ENCODE data around the gene CDK9.

Gene CDK9

GRCh38 chr9:127762111-127762676, 23.6 kb upstream of the CDK9 start:
- DNase-seq, result no peak

DNA sequence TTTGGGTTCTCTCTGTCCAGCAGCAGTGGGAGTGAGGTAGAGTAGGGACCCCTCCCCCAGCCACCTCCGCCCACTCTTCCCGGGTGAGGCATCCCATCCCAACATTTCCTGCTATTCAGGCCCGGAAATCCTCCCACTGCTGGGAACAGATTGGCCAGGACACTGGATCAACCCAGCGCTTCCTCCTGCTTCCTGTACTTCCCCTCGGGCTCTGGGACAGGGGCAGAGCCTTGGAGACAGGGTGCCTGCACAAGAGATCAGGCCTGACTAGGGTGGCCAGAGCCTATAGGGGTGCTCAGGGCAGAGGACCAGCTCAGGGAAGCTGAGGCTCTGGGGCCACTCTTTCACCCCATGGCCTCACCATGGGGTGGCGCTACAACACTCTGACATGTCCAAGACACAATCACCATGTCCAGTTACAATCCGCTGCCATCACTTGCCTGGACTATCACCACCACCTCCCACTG, 21.9 kb upstream of the CDK9 start:
- no peak for DNase-seq

GRCh38 chr9:127765418-127765817, 20.4 kb upstream of the CDK9 start:
- no peak for DNase-seq

- no peak for DNase-seq
These were observed 18.4 kb upstream of the CDK9 start for GRCh38 chr9:127767410-127767809.

DNA sequence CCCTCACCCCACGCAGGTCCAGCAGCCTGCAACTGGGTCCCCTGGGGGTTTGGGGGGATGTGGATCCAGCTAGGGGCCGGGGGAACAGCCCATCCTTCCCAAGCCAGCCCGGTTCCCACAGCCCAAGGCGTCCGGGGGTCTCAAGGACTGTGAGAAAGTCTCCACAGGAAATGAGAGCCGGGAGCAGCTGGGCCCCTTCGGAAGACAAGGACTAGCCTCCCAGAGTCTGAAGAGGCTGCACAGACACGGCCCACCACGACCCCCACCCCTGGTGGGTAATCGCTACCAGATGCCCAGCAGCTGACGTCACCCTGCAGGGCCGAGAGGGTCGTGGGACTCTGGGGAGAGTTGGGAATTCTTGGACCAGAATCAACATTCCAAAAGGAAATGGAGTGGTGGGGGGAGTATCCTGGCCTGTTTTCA, 17.9 kb upstream of the CDK9 start:
- no peak for DNase-seq

GRCh38 chr9:127768698-127769097, 17.1 kb upstream of the CDK9 start:
- no peak for DNase-seq

- DNase-seq, result no peak
These were observed 16.7 kb upstream of the CDK9 start for GRCh38 chr9:127769101-127769500.

GRCh38 chr9:127769929-127770582, 15.8 kb upstream of the CDK9 start:
- no peak for DNase-seq

DNA sequence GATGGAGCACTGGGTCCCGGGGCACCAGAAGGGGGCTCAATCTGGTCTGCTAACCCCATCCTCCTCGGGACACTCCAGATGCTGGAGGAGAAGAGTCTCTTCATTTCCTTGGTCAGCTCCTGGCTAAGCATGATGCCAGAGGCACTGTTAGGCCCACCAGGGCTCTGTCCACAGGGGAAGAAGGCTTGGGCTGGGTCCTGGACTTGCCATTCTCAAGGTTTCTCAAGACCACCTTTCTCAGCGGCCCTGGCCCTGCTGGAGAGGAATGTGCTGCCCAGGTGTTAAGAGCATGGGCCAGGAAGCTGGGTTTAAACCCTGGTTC, 15.3 kb upstream of the CDK9 start:
- DNase-seq, result no peak

- DNase-seq, result peak; percentile 95 to 97
These were observed 14.8 kb upstream of the CDK9 start for GRCh38 chr9:127770905-127771569.

- no peak for DNase-seq
These were observed 14.2 kb upstream of the CDK9 start for GRCh38 chr9:127771570-127772189.

DNA sequence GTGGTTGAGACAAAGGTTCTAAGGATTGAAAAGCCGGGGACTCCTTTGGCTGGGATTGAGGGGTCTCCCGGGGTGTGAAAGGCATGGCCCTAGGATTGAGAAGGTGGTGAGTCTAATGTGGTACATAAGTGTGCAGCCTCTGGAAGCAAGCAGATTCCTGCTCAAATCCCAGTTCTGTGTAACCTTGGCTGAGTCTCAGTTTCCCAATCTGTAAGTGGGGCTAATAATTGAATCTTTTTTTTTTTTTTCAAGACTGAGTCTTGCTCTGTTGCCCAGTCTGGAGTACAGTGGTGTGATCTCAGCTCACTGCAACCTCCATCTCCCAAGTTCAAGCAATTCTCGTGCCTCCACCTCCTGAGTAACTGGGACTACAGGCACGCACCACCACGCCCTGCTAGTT, 13.2 kb upstream of the CDK9 start:
- no peak for DNase-seq

DNA sequence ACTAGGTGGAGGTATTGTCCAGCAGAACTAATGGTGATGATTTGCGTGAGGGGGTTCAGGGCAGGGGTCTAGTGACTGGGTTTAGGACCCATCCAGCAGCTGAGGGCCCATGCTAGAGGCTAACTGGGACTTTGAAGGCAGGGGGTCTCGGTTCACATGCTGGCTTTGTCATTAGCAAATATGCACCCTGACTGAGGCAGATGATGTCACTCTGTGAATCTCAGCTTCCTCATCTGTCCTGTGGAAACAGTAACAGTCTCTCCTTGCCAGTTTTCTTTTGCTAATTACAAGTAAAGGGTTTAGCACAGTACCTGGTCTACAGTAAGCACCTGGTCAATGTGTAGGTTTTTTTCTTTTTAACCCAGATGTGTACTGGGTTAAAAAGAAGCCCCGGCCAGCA, 12.6 kb upstream of the CDK9 start:
- no peak for DNase-seq

GRCh38 chr9:127773981-127774380, 11.9 kb upstream of the CDK9 start:
- DNase-seq, result no peak

DNA sequence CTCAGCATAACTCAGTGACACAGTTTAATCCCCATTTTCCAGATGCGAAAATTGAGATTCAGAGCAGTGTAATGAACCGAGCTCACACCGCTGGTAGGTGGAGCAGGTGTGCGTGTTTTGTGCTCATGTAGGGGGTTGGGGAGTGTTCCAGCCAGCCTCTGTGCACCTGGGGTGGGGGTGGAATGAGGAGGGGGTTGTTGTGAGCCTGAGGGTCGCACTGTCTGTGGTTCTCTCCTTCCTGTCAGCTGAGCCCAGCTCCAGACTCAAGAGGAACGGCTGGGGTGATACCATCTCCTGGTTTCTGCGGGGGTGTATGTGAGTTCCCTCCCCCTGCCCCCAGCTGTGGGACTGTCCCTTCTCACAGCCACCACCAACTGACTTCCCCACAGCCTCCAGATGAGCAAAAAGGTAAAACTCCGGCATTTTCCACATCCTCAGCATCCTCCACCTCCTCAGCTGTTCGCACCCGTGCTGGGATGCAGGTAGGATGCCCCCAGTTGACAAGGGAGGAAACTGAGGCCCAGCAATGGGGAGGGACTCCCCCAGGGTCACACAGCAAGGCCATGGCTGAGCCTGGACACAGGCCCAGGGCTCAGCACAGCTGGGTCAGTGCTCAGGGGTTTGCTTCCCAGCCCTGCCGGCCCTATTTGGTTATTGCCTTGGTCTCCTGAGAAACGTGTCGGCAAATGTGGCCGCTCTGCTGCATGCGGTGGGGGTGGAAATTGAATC, 9.5 kb upstream of the CDK9 start:
- peak; percentile 56 to 78 for DNase-seq

- DNase-seq, result no peak
These were observed 8.9 kb upstream of the CDK9 start for GRCh38 chr9:127776924-127777289.

DNA sequence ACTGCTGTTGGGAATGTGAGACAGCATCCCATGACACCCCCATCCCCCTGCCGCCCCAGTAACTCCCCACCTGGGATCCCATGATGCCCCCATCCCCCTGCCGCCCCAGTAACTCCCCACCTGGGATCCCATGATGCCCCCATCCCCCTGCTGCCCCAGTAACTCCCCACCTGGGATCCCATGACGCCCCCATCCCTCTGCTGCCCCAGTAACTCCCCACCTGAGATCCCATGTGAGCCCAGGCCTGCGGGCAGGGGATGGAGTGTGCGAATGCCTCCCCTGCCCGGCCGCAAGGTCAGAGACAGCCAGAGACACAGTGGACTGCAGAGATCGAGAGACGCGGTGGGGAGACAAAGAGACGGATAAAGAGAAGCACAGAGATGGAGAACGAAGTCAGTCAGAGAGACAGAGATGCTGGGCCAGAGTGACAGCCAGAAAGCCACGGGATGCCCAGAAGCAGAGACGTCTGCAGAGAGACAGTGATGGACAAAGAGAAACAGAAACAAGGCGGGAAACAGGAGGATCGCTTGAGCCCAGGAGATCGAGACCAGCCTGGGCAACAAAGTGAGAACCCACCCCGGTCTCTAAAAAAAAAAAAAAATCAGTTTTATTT, 8.4 kb upstream of the CDK9 start:
- DNase-seq, result no peak

DNA sequence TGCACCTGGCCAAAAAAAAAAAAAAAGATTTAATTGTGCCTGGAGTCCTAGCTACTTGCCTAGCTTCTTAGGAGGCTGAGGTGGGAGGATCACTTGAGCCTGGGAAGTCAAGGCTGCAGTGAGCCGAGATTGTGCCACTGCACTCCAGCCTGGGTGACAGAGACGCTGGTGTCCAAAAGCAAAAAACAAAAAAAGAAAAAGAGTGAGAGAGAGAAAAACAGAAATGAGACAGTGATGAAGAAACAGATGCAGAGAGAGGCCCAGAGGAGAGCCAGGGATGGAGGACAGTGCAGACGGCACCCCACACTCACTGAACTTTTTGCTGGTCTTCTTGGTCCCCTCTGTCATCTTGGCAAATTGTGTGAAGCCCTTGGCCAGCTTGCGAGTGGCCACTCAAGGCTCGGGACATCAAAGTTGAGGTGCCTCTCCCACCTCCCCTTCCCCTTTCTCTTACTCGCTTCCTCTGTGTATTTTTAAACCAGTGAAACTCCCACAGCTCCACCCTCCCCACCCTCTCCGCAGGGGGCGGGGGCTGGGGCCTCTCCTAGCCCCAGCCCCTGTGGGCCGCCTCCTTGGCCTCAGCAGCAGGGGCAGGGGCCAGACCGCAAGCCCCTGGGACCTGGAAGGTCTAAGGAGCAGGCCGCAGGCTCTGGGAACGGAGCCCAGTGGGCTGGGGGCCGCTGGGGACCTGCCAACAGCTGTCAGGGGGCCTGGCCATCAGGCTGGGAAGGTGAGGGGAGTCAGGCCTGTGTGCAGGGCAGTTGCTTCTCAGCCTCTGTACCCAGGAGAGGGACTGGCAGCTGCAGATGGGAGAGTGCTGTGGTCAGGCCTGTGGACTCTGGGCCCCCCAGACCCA, 7.3 kb upstream of the CDK9 start, which contains the start of gene SH2D3C:
TSS of gene SH2D3C (minus strand) at position 387 of the 856 bp plus-strand sequence. CDS start at position 348, 39 bp downstream.
- peak; percentile 39 to 43 for DNase-seq

GRCh38 chr9:127779136-127779981, 6.5 kb upstream of the CDK9 start:
- DNase-seq, result peak in 1 of 2 experiments; percentile 75

DNA sequence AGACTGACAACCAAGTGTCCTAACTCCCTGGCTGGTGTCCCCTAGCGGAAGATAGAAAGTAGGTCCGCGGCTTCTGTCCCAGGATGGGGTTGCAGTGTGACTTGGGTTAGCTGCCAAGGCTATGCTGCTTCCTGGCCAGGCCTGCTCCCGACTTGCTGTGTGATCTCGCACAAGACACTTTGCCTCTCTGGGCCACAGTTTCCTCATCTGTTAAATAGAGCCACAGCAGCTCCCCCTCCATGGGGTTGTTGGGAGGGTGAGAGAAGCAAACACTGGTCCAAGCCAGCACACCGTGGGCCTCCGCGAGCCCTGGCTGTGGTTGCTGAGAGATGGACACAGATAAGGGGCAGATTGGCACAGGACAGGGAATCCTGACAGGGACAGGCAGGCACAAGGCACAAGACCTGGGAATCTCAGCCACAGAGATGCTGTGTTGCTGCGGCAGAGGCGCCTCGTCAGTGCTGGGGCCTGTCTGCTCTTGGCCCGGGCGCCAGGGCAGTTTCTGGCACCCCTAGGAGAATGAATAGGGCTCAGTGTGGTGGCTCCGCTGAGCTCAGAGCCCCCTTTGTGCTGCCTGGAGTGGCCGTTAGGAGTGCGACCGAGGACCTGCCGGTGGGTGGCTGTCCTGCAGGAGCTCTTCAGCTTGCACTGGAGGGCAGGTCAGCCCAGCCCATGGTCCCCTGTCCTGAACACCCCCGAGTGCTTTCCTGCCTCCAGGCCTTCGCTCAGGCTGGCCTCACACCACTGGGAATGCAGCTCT, 5.5 kb upstream of the CDK9 start:
- no peak for DNase-seq

All from stimulated activated CD4-positive, alpha-beta T cell treated with anti-CD3 and anti-CD28 coated beads, Interleukin-4, amount 100 ng/mL, for 4 hours (primary cell).